ENCODE data around the gene RALGDS.

GRCh38 chr9:133078486-133078885 is 42.6 kb downstream of the RALGDS start:
- no peak for TF ChIP-seq ZBTB8A (tag by site-specific recombination; IDR thresholded peaks at IDR 0.05)
- TF ChIP-seq ZNF791 (tag by site-specific recombination; IDR thresholded peaks at IDR 0.05) = no peak
- TF ChIP-seq, protein P1, sequence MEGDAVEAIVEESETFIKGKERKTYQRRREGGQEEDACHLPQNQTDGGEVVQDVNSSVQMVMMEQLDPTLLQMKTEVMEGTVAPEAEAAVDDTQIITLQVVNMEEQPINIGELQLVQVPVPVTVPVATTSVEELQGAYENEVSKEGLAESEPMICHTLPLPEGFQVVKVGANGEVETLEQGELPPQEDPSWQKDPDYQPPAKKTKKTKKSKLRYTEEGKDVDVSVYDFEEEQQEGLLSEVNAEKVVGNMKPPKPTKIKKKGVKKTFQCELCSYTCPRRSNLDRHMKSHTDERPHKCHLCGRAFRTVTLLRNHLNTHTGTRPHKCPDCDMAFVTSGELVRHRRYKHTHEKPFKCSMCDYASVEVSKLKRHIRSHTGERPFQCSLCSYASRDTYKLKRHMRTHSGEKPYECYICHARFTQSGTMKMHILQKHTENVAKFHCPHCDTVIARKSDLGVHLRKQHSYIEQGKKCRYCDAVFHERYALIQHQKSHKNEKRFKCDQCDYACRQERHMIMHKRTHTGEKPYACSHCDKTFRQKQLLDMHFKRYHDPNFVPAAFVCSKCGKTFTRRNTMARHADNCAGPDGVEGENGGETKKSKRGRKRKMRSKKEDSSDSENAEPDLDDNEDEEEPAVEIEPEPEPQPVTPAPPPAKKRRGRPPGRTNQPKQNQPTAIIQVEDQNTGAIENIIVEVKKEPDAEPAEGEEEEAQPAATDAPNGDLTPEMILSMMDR (tag by site-specific recombination; IDR thresholded peaks at IDR 0.05) = no peak
- TF ChIP-seq ZNF521 (tag by site-specific recombination; IDR thresholded peaks at IDR 0.05) = no peak
- no peak for TF ChIP-seq BCL11B (tag by site-specific recombination; IDR thresholded peaks at IDR 0.05; ENCODE audit: low read depth)
- TF ChIP-seq ZNF274 (IDR thresholded peaks at IDR 0.05; ENCODE audit: low read length) = no peak
- TF ChIP-seq ZNF274 (tag by site-specific recombination; IDR thresholded peaks at IDR 0.05; ENCODE audit: borderline replicate concordance) = no peak
- TF ChIP-seq ZBTB20 (tag by site-specific recombination; IDR thresholded peaks at IDR 0.05) = no peak
- TF ChIP-seq ZNF580 (tag by site-specific recombination; IDR thresholded peaks at IDR 0.05) = no peak
- TF ChIP-seq ZNF146 (tag by site-specific recombination; IDR thresholded peaks at IDR 0.05) = no peak
- TF ChIP-seq, protein P2, sequence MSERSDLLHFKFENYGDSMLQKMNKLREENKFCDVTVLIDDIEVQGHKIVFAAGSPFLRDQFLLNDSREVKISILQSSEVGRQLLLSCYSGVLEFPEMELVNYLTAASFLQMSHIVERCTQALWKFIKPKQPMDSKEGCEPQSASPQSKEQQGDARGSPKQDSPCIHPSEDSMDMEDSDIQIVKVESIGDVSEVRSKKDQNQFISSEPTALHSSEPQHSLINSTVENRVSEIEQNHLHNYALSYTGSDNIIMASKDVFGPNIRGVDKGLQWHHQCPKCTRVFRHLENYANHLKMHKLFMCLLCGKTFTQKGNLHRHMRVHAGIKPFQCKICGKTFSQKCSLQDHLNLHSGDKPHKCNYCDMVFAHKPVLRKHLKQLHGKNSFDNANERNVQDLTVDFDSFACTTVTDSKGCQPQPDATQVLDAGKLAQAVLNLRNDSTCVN (tag by site-specific recombination; optimal IDR thresholded peaks at IDR 0.05) = no peak
- TF ChIP-seq ZNF785 (tag by site-specific recombination; IDR thresholded peaks at IDR 0.05) = no peak
- no peak for TF ChIP-seq ZBTB21 (tag by site-specific recombination; IDR thresholded peaks at IDR 0.05)
